Hepatocyte (in vitro differentiated cells): ENCODE data around the gene BLOC1S5. TPM values are rescaled to one million over a fixed set of nuclear protein-coding genes. Genes with fewer than 3 reads are reported as not detected.

ENCODE experiments used
- DNase-seq: peaks from one replicate; pipeline ENCODE4 v3.0.0-alpha.2; 2016; ENCODE audit warnings: low spot score
- H2AFZ ChIP-seq: fragments of 200-600 bp; sonication (generic); 2 replicates; pipeline ENCODE4 v1.6.0; 2016; ENCODE audit warnings: antibody characterized with exemption, mild to moderate bottlenecking
- H3K27ac ChIP-seq: fragments of 200-600 bp; sonication (generic); 2 replicates; pipeline ENCODE4 v1.5.1; 2016; ENCODE audit warnings: mild to moderate bottlenecking
- H3K27me3 ChIP-seq: fragments of 200-600 bp; sonication (generic); 2 replicates; pipeline ENCODE4 v1.6.1; 2016
- H3K36me3 ChIP-seq: fragments of 200-600 bp; sonication (generic); replicated peaks from 2 replicates; pipeline ENCODE4 v1.5.1; 2016; ENCODE audit warnings: low read depth; ENCODE audit not compliant: insufficient read depth
- H3K4me1 ChIP-seq: fragments of 200-600 bp; sonication (generic); 2 replicates; pipeline ENCODE4 v1.5.1; 2016; ENCODE audit warnings: mild to moderate bottlenecking, moderate library complexity; ENCODE audit not compliant: insufficient read depth
- H3K4me2 ChIP-seq: fragments of 200-600 bp; sonication (generic); 2 replicates; pipeline ENCODE4 v1.6.0; 2016
- H3K4me3 ChIP-seq: fragments of 200-600 bp; sonication (generic); 2 replicates; pipeline ENCODE4 v1.5.1; 2016; ENCODE audit warnings: mild to moderate bottlenecking
- H3K79me2 ChIP-seq: fragments of 200-600 bp; sonication (generic); 2 replicates; pipeline ENCODE4 v1.6.0; 2017; ENCODE audit warnings: mild to moderate bottlenecking
- H3K9me2 ChIP-seq: fragments of 200-600 bp; sonication (generic); replicated peaks from 2 replicates; pipeline ENCODE4 v1.6.0; 2017; ENCODE audit warnings: mild to moderate bottlenecking; ENCODE audit not compliant: insufficient read depth
- H3K9me3 ChIP-seq: fragments of 200-600 bp; sonication (generic); 2 replicates; pipeline ENCODE4 v1.5.1; 2016; ENCODE audit warnings: low read depth, mild to moderate bottlenecking
- H4K20me1 ChIP-seq: fragments of 200-600 bp; sonication (generic); 2 replicates; pipeline ENCODE4 v1.6.0; 2016; ENCODE audit warnings: mild to moderate bottlenecking; ENCODE audit not compliant: insufficient read depth, poor library complexity, severe bottlenecking
- EZH2 ChIP-seq: fragments of 200-600 bp; sonication (generic); IDR thresholded peaks from 2 replicates; pipeline ENCODE4 v1.6.1; 2016; ENCODE audit warnings: antibody characterized with exemption, mild to moderate bottlenecking, borderline replicate concordance
- EZH2phosphoT487 ChIP-seq: fragments of 200-600 bp; sonication (generic); IDR thresholded peaks from one replicate; pipeline ENCODE4 v1.6.1; 2018; ENCODE audit warnings: antibody characterized with exemption, mild to moderate bottlenecking, low read depth, moderate library complexity; ENCODE audit not compliant: unreplicated experiment, severe bottlenecking
- WGBS: methylation state at CpG from one replicate; pipeline ENCODE4 v1.1.6; 2016; ENCODE audit warnings: low lambda C conversion rate; ENCODE audit errors: missing lambda C conversion rate; 5-methylcytosine and 5-hydroxymethylcytosine counted together
- polyA plus RNA-seq: library from polyadenylated mRNA; unstranded; fragments of >200 nt; fragmentation: Nextera tagmentation; extraction: Ambion mirVana; gene quantifications from 2 replicates; pipeline ENCODE4 v1.2.1, GENCODE V29; 2016
- total RNA-seq: library from RNA; depleted of rRNA; stranded (reverse); fragments of >200 nt; gene quantifications from 2 replicates; pipeline ENCODE4 v1.2.3, GENCODE V29; 2014
- TF ChIP-seq, protein P1 (sequence below): fragments of 200-600 bp; sonication (generic); IDR thresholded peaks from 2 replicates; pipeline ENCODE4 v1.5.1; 2016; ENCODE audit warnings: antibody characterized with exemption, mild to moderate bottlenecking; ENCODE audit not compliant: poor library complexity

The BLOC1S5 gene
- total and polyA plus RNA-seq, 2 experiments from 2014 or later, result 9.9 to 17.6 TPM

DNA sequence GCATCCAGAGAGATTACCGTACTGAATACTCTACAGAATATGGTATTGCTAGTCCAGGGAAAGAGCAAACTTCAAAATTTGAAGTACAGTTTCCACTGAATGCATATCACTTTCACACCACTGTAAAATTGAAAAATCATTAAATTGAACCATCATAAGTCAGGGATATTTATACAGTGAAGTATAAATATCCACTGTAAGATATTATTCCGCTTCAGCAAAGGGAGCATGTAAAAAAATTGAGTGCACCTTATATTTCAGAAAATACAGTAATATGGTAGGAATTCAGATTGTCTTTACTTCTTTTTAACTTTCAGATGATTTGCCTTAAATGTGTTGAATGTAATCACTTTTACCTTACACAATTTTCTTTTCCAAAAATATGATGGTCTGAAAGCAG, 92.7 kb downstream of the BLOC1S5 start:
- Histone ChIP-seq H4K20me1 (no peaks in the 10 kb centered on the region), H3K27ac (no peak overlapping the region), H3K36me3 (no peaks in the 10 kb centered on the region), H3K79me2 (no peaks in the 10 kb centered on the region), H2AFZ (no peak overlapping the region), H3K27me3 (no peaks in the 10 kb centered on the region), H3K9me3 (no peaks in the 10 kb centered on the region), H3K9me2 (no peaks in the 10 kb centered on the region), H3K4me1 (peaks cover 18% of the 10 kb centered on the region), H3K4me3 (no peak overlapping the region), H3K4me2 (no peak overlapping the region)
- TF ChIP-seq, protein P1, sequence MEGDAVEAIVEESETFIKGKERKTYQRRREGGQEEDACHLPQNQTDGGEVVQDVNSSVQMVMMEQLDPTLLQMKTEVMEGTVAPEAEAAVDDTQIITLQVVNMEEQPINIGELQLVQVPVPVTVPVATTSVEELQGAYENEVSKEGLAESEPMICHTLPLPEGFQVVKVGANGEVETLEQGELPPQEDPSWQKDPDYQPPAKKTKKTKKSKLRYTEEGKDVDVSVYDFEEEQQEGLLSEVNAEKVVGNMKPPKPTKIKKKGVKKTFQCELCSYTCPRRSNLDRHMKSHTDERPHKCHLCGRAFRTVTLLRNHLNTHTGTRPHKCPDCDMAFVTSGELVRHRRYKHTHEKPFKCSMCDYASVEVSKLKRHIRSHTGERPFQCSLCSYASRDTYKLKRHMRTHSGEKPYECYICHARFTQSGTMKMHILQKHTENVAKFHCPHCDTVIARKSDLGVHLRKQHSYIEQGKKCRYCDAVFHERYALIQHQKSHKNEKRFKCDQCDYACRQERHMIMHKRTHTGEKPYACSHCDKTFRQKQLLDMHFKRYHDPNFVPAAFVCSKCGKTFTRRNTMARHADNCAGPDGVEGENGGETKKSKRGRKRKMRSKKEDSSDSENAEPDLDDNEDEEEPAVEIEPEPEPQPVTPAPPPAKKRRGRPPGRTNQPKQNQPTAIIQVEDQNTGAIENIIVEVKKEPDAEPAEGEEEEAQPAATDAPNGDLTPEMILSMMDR, result no peak
- TF ChIP-seq EZH2 (no peak), EZH2phosphoT487 (no peak)
- no peak for DNase-seq
- WGBS, result 97% methylated on average over 2 of the region's 2 CpGs

DNA sequence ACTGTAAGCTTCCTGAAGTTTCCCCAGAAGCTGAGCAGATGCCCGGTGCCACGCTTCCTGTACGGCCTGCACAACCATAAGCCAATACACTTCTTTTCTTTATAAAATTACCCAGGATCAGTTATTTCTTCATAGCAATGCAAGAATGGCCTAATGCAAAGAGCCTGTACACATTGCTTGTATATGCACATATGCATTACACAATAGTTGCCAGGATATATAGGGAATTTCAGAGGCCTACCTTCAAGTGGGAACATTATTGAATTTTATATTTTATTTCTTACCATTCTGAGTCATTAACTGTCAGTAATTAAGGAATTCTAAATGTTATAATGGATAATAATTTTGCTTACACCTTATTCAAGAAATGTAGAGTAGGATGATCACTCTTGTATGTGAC, 93.6 kb downstream of the BLOC1S5 start:
- Histone ChIP-seq H3K9me2 (no peaks in the 10 kb centered on the region), H3K27me3 (no peaks in the 10 kb centered on the region), H3K4me2 (no peak overlapping the region), H3K9me3 (no peaks in the 10 kb centered on the region), H3K79me2 (no peaks in the 10 kb centered on the region), H3K27ac (no peak overlapping the region), H3K36me3 (no peaks in the 10 kb centered on the region), H3K4me1 (peaks cover 10% of the 10 kb centered on the region), H4K20me1 (no peaks in the 10 kb centered on the region), H3K4me3 (no peak overlapping the region), H2AFZ (no peak overlapping the region)
- DNase-seq, result no peak
- WGBS, result 99% methylated on average over 3 of the region's 3 CpGs
- TF ChIP-seq EZH2, result no peak
- TF ChIP-seq, protein P1, result no peak
- no peak for TF ChIP-seq EZH2phosphoT487

Other genes starting within 250 kb of the BLOC1S5 start
- 222 and 241 TPM in 2 replicates for gene TXNDC5, start 153.6 kb downstream of the BLOC1S5 start, total RNA-seq
- 177 and 238 TPM in 2 replicates for gene TXNDC5, start 153.6 kb downstream of the BLOC1S5 start, polyA plus RNA-seq
- 36.5 and 47.8 TPM in 2 replicates for gene EEF1E1, start 38.2 kb upstream of the BLOC1S5 start, total RNA-seq
- 54.9 and 63.4 TPM in 2 replicates for gene EEF1E1, start 38.2 kb upstream of the BLOC1S5 start, polyA plus RNA-seq